Fibroblast of skin of scalp (primary cell): ENCODE data around the gene PNO1.

Experiments used
- DNase-seq: peaks from one replicate; pipeline ENCODE4 v3.0.0-alpha.2; 2013

PNO1 gene

DNA sequence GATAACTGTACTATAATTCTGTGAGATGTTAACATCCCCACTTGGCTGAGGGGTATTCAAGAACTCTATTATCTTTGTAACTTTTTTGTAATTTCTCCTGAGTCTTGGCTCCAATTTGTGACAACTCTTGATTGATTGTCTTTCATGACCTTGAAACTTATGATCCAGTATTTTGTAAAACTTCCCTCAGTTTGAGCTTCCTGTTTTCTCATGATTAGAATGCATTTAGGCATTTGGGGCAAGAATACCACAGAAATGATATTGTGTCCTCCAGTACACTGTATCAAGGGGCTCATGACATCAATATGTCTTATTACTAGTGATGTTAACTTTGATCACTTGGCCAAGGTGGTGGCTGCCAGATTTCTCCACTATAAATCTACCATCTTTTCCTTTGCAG, 37.4 kb downstream of the PNO1 start:
- no peak for DNase-seq

DNA sequence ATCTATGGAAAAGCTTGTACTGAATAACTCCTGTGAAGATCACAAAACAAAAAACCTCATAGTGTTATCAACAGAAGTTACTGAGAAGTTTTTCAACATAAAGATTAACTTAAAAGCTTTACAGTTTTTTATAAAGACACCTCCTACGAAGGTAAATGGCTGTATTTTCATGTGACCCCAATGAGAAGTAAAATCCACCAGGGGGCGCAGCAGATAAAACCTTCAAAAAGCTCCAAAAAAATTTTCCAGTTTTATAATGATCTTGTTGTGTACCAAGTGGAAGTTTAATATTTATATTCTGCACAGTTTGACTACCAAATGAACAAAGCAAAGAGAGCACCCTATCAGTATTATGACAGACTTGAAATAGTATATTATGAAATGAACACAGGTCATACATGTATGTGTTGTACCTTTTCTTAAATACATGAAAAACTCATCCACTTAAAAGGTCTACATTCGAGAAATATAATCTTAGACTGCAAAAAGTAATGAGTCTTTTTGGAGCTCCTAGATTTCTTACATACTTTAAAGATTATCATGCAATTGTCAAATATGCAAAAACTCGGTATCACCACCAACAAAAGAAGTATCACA, 38.5 kb downstream of the PNO1 start:
- peak; percentile 42 for DNase-seq

DNA sequence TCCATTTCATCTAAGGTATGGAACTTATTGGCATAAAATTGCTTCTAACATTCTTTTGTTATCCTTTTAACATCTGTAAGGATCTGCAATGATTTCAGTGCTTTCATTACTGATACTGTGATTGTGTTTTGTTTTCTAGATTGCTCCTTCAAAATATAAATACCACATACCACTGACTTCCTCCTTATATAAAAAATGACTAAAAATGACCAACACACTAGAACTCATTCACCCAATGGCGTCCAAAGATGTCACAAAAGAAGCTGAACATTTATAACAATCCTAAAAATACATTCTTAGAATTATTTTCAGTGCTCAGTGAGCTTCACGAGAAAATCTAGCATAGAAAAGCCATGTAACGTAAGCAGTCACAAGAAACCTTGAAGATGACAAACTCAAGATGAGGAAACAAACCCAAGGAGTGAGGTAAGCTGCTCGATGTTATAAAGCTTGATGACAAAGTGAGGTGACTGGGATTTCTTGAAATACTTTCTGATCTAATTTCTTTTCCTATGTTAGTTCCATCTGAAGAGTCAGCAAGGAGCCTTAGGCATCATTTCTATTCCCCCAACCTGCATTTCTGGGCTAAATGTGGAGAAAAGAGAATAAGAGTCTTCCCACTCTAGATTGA, 42.6 kb downstream of the PNO1 start:
- DNase-seq: no peak

DNA sequence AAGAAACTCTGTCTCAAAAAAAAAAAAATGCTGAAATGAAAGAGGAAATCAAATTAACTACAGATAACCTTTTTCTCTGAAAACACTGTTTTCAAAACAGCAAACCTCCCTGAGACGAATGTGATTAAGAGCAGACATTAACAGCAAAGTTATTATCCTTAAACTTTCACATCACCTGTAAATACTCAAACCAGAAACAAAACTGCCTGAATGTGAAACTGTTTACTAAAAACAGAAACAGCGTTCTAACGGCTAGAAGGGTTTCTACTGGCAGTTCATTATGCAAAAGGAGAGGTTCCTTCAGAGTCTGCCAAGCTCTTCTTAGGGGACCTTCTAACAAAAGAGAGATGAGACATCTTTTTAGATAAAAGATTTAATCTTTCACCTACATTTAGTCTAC, 45.9 kb downstream of the PNO1 start:
- DNase-seq: no peak

DNA sequence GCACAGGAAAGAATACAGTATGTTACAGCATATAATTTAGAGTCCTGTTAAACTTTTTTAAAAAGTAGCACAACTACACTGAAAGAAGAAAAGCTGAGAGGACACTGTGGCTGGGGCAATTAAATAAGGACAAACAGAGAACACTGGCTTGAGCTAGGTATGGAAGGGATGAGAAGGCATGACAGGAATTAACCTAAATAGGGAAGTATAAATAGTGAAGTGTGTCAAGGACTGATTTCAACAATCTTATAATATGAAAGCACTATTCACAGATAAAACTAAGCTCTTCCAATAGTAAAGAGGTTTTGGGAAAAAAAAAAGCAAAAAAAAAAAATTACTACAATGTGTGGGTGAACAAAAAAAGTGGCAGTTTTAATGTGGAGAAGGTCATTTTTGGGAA, 49.1 kb downstream of the PNO1 start:
- DNase-seq: no peak

GRCh38 chr2:68214381-68214780, 56.7 kb downstream of the PNO1 start:
- DNase-seq: no peak

DNA sequence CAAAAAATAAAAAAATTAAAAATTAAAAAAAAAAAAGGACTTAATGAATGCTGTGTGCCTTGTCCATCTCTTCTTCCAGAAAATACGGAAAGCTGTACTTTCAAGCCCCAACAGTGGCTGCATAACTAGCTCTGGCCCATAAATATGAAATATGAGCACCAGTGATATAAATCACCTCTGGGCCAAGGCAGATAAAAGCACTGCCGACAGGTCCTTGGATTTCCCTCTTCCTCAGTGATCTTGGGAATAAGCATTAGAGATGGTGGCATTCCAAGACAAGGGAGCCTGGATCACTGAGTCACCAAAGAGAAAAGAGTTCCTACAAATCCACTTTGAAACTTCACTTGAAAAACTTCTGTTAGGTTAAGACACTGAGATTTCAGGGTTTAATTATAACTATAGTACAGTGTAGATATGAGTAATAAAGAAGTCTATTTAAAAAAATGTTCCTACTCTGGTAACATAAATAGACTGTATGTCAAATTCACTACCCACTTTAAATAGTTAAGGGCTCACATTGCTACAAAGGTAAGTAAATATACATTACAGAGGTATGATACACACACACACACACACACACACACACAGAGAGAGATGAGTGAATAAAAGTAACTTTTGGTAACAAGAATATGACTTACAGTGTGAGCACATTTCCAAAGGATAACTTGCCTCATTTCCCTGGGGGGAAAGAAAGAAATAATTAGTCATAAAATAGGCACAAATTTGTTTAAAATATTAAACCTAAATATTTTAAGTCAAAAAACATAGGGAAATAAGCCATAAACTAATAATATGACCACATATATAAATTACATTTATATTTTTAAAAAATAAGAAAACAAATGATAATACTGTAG, 59.0 kb downstream of the PNO1 start:
- peak; percentile 32 for DNase-seq

DNA sequence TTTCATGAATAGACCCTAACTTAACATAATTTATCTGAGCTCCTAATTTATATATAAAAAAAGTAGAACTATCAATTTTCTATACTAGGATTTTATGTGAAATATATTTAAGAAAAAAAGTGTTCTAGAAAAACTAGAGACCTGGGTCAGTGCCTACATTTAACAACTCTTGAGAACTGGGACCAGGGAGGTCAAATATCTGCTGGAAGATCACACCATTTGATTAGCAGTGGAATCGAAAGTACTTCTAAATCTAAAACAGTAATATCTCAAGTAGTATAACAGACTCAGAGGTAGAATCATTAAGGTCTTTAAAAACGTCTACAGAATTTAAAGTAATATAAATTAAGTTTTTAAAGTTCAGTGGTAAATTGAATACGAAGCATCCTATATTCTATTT, 60.0 kb downstream of the PNO1 start:
- no peak for DNase-seq

DNA sequence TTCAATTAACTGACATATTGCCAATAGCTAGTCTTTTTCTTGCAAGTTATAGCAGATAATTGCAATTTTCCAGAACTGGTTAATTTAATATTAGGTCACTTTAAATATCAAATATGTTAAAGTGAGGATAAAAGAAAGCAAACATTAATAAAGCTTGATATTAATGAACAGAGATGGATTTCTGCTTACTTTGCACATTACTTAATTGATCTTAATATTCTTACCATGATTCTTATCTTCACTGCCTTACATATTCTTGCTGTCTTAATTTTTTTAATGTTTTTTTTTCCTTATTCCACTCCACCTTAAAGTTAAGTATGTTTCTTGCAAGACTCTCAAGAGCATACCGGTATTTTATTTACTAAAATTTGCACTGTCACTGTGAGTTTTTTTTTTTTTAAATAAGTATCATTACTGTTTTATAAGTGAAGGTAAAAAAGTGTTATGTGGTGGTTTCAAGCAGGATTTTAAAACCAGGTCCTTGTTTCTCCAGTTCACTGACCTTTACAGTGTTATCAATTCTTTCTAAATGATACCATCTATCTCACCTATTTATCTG, 60.7 kb downstream of the PNO1 start:
- DNase-seq: no peak

GRCh38 chr2:68222287-68222686, 64.6 kb downstream of the PNO1 start:
- DNase-seq: no peak

DNA sequence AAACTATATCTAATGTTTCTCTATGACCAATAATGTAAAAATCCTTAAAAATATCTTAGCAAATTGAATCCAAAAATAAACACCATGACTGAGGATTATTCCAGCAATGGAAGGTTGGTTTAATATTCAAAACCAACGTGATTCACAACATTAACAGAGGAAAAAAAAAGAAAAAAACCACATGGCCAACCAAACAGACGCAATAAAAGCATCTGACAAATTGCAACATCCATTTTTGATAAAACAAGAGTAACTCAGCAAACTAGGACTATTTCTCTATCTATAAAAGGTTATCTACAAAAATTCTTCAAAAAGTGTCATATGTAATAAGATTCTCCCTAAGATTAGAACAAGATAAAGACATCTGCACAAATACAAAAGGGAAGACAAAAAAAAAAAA, 65.7 kb downstream of the PNO1 start:
- DNase-seq: no peak

DNA sequence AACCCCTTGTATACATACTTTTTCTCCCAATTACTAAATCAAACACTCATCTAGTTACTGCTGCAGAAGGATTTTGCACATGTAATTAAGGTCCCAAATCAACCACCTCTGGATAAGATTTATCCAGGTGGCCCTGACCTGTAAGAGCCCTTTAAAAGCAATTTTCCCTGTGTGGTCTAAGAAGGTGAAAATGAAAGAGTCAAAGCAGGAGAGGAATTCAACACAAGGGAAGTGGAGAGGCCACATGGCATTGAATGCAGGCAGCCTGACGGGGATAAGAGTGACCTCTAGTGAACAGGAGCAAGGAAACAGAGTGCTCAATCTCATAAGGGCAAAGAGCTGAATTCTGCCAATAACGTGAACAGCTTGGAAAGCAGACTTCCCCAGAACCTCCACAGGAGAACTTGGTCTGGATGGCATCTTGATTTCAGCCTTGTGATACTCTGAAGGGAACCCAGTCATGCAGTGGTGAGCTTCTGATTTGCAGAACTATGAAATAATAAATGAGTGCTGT, 67.5 kb downstream of the PNO1 start:
- DNase-seq: peak; percentile 35
